ENCODE data around the gene LIME1. TPM values are rescaled to one million over a fixed set of nuclear protein-coding genes. Genes with fewer than 3 reads are reported as not detected.

The LIME1 gene
- polyA plus RNA-seq, 2 of the 4 experiments (the other 2 are of a cell fraction) = 2.5 to 6.5 TPM

DNA sequence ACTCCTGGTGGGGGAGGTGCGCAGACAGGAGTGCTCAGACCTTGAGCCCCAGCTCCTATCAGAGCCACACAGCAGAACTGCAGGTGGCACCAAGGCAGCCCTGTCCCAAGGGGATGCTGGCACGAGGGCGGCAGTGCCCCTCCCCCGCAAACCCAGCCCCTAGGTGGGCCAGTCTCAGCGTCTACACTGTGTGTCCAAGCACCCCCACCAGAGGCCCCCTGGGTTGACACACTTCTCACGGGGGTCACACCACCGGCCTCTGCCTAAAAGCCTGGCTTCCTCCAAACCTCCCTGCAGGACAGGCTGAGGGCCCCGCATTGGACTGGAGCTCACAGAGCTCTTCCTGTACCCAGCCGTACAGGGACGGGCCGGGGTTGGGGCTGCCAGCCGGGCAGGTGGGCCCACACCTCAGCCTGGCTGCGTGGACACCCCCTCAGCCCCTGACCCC lies 11.2 kb downstream of the LIME1 start (continued):
- no peak for TF ChIP-seq FOSB (CRISPR knock-in tag; IDR thresholded peaks at IDR 0.05)
- no peak for TF ChIP-seq PBX3 (IDR thresholded peaks at IDR 0.05)

DNA sequence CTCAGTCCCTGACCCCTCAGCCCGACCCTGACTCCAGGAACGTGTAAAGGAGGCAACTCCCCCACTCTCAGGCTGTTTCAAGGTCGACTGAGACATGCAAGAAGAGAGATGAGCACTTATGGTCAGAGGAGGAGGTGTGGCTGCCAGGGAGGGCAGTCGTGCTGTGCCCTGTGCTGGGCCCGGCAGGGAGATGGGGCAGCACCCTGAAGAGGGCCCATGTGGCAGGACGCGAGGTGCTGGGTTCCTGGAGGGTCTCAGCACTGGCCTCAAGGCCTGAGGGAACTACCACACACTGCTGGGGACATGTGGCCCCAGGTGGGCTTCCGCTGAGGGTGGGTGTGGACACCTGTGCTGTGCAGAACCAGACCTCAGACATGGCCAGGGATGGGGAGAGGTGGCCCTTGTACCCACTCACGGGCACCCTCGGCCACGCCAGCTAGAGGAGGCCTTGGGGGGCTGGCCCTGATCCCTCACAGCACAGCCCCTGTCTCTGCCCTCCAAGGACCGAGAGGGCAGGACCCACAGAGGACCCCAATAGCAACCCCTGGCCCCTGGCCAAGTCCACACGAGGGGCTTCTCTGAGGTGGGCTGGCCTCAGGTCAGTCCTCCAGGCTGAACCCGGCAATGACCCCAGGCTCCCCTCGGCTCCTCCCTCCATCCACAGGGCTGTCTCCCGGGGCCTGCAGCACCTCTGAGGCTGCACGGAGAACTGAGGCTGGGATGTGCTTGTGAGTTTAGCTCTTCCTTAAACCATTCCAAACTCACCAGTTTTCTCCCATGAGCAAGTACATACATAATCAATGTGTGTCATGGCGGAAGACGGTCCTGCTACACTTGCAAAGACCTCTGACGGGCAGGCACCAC lies 11.8 kb downstream of the LIME1 start:
- Histone ChIP-seq H3K4me2 (no peak overlapping the region), H3K27ac (no peak overlapping the region), H3K4me3 (no peak overlapping the region), H3K9me3 (no peaks in the 10 kb centered on the region), H3K4me1 (no peaks in the 10 kb centered on the region)
- TF ChIP-seq BHLHE40 (IDR thresholded peaks at IDR 0.05; ENCODE audit: low read depth, low read length) (no peak), POLR2A (IDR thresholded peaks at IDR 0.05; ENCODE audit: low read length) (no peak), NPAS2 (CRISPR knock-in tag; IDR thresholded peaks at IDR 0.05; ENCODE audit: borderline replicate concordance) (no peak), JUN (IDR thresholded peaks at IDR 0.05) (no peak), POLR2AphosphoS2 (conservative IDR thresholded peaks at IDR 0.05; ENCODE audit: low read length) (no peak), MAFK (IDR thresholded peaks at IDR 0.05; ENCODE audit: partially characterized antibody) (no peak), HOXB5 (CRISPR knock-in tag; IDR thresholded peaks at IDR 0.05) (no peak), RNF2 (IDR thresholded peaks at IDR 0.05; ENCODE audit: borderline replicate concordance, low read depth) (no peak), NR3C1 (IDR thresholded peaks at IDR 0.05) (no peak), JUNB (IDR thresholded peaks at IDR 0.05) (no peak), HOXB13 (CRISPR knock-in tag; IDR thresholded peaks at IDR 0.05; ENCODE audit: low read depth) (no peak), KDM5A (IDR thresholded peaks at IDR 0.05) (no peak), ESRRA (IDR thresholded peaks at IDR 0.05; ENCODE audit: borderline replicate concordance, low read length) (no peak)
- TF ChIP-seq, protein P1, sequence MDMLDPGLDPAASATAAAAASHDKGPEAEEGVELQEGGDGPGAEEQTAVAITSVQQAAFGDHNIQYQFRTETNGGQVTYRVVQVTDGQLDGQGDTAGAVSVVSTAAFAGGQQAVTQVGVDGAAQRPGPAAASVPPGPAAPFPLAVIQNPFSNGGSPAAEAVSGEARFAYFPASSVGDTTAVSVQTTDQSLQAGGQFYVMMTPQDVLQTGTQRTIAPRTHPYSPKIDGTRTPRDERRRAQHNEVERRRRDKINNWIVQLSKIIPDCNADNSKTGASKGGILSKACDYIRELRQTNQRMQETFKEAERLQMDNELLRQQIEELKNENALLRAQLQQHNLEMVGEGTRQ (IDR thresholded peaks at IDR 0.05) = no peak
- TF ChIP-seq, protein P2, sequence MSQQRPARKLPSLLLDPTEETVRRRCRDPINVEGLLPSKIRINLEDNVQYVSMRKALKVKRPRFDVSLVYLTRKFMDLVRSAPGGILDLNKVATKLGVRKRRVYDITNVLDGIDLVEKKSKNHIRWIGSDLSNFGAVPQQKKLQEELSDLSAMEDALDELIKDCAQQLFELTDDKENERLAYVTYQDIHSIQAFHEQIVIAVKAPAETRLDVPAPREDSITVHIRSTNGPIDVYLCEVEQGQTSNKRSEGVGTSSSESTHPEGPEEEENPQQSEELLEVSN (IDR thresholded peaks at IDR 0.05; ENCODE audit: borderline replicate concordance, low read depth) = no peak
- TF ChIP-seq, protein P3, sequence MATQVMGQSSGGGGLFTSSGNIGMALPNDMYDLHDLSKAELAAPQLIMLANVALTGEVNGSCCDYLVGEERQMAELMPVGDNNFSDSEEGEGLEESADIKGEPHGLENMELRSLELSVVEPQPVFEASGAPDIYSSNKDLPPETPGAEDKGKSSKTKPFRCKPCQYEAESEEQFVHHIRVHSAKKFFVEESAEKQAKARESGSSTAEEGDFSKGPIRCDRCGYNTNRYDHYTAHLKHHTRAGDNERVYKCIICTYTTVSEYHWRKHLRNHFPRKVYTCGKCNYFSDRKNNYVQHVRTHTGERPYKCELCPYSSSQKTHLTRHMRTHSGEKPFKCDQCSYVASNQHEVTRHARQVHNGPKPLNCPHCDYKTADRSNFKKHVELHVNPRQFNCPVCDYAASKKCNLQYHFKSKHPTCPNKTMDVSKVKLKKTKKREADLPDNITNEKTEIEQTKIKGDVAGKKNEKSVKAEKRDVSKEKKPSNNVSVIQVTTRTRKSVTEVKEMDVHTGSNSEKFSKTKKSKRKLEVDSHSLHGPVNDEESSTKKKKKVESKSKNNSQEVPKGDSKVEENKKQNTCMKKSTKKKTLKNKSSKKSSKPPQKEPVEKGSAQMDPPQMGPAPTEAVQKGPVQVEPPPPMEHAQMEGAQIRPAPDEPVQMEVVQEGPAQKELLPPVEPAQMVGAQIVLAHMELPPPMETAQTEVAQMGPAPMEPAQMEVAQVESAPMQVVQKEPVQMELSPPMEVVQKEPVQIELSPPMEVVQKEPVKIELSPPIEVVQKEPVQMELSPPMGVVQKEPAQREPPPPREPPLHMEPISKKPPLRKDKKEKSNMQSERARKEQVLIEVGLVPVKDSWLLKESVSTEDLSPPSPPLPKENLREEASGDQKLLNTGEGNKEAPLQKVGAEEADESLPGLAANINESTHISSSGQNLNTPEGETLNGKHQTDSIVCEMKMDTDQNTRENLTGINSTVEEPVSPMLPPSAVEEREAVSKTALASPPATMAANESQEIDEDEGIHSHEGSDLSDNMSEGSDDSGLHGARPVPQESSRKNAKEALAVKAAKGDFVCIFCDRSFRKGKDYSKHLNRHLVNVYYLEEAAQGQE (IDR thresholded peaks at IDR 0.05) = no peak
- TF ChIP-seq, protein P4, sequence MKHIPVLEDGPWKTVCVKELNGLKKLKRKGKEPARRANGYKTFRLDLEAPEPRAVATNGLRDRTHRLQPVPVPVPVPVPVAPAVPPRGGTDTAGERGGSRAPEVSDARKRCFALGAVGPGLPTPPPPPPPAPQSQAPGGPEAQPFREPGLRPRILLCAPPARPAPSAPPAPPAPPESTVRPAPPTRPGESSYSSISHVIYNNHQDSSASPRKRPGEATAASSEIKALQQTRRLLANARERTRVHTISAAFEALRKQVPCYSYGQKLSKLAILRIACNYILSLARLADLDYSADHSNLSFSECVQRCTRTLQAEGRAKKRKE (CRISPR knock-in tag; IDR thresholded peaks at IDR 0.05; ENCODE audit: low read depth) = no peak
- ATAC-seq = peak; percentile 10; a peak in 3 of 6 replicates
- DNase-seq (ENCODE audit: low read depth in 1 of 2, low spot score in 1 of 2) = no peak
- FAIRE-seq = no peak
- 77% methylated on average over 13 of the region's 20 CpGs for WGBS (ENCODE audit: missing lambda C conversion rate)
- ChIA-PET CTCF (interaction anchor here (0.7 to 1.1 kb wide), 2 partner anchors 12 to 115 kb away, joined by 3 read pairs; no protein-coding TSS in a partner anchor), POLR2A (no interaction called here)
